ENCODE data around the gene HMGN3. TPM values are rescaled to one million over a fixed set of nuclear protein-coding genes. Genes with fewer than 3 reads are reported as not detected.

Gene HMGN3
- total RNA-seq, 2 experiments from 2014 or later = 97.5 to 105 TPM

DNA sequence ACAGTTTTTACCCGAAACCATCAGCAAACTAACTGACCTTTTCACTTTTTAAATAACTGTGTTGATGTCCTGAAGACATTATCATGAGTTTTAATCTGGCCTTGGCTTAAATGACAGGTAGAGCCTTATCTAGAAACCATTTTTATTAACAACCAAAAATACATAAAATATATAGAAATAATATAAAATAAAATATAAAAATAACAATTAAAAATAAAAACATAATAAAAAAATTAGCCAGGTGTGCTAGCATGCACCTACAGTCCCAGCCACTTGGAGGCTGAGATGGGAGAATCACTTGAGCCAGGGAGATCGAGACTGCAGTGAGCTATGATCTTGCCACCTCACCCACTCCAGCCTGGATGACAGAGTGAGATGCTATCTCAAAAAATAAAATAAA is 21.6 kb downstream of the HMGN3 start:
- no peak overlapping the region for H3K4me2 ChIP-seq (ENCODE audit: low read length)
- H3K4me1 ChIP-seq (ENCODE audit: insufficient read depth, low read length, poor library complexity, severe bottlenecking) = no peaks in the 10 kb centered on the region
- no peaks in the 10 kb centered on the region for H3K79me2 ChIP-seq (ENCODE audit: insufficient read depth, low read depth, low read length)
- intact Hi-C loops (cut with micrococcal nuclease; ENCODE audit: unreplicated experiment) = no loop called here
- H2AFZ ChIP-seq (ENCODE audit: low read length) = no peak overlapping the region
- no peaks in the 10 kb centered on the region for H4K20me1 ChIP-seq (ENCODE audit: insufficient read depth, low read length)
- no TSS peak for BruUV-seq (replicated peaks)
- TF ChIP-seq, protein P1, sequence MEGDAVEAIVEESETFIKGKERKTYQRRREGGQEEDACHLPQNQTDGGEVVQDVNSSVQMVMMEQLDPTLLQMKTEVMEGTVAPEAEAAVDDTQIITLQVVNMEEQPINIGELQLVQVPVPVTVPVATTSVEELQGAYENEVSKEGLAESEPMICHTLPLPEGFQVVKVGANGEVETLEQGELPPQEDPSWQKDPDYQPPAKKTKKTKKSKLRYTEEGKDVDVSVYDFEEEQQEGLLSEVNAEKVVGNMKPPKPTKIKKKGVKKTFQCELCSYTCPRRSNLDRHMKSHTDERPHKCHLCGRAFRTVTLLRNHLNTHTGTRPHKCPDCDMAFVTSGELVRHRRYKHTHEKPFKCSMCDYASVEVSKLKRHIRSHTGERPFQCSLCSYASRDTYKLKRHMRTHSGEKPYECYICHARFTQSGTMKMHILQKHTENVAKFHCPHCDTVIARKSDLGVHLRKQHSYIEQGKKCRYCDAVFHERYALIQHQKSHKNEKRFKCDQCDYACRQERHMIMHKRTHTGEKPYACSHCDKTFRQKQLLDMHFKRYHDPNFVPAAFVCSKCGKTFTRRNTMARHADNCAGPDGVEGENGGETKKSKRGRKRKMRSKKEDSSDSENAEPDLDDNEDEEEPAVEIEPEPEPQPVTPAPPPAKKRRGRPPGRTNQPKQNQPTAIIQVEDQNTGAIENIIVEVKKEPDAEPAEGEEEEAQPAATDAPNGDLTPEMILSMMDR (conservative IDR thresholded peaks at IDR 0.05; ENCODE audit: low read length) = no peak
- TF ChIP-seq EZH2phosphoT487 (IDR thresholded peaks at IDR 0.05; ENCODE audit: borderline replicate concordance, low read depth, low read length) = no peak
- no peaks in the 10 kb centered on the region for H3K9me2 ChIP-seq (ENCODE audit: insufficient read depth, low read length)
- ChIA-PET POLR2A (interaction anchor here (0.7 to 1.0 kb wide), 2 partner anchors 90 to 289 kb away, joined by 3 read pairs; no protein-coding TSS in a partner anchor), CTCF (ENCODE audit: unreplicated experiment) (no interaction called here)
- H3K9me3 ChIP-seq (ENCODE audit: low read length) = no peaks in the 10 kb centered on the region
- no peak overlapping the region for H3K4me3 ChIP-seq (ENCODE audit: low read depth, low read length, poor library complexity, severe bottlenecking)
- peaks cover 14% of the 10 kb centered on the region for H3K36me3 ChIP-seq (ENCODE audit: insufficient read depth, low read length)
- H3K27ac ChIP-seq (ENCODE audit: low read depth, low read length, poor library complexity, severe bottlenecking) = no peak overlapping the region
- DNase-seq (ENCODE audit: low spot score) = no peak

- Histone ChIP-seq H3K36me3 (ENCODE audit: insufficient read depth, low read length) (peaks cover 18% of the 10 kb centered on the region), H3K9me3 (ENCODE audit: low read length) (no peaks in the 10 kb centered on the region), H3K9me2 (ENCODE audit: insufficient read depth, low read length) (no peaks in the 10 kb centered on the region), H3K4me1 (ENCODE audit: insufficient read depth, low read length, poor library complexity, severe bottlenecking) (no peaks in the 10 kb centered on the region), H2AFZ (ENCODE audit: low read length) (no peak overlapping the region), H3K4me3 (ENCODE audit: low read depth, low read length, poor library complexity, severe bottlenecking) (no peak overlapping the region), H4K20me1 (ENCODE audit: insufficient read depth, low read length) (no peaks in the 10 kb centered on the region), H3K27ac (ENCODE audit: low read depth, low read length, poor library complexity, severe bottlenecking) (no peak overlapping the region), H3K4me2 (ENCODE audit: low read length) (no peak overlapping the region), H3K79me2 (ENCODE audit: insufficient read depth, low read depth, low read length) (no peaks in the 10 kb centered on the region)
- ChIA-PET CTCF (ENCODE audit: unreplicated experiment) (no interaction called here), POLR2A (interaction anchor here (0.6 to 0.8 kb wide), 2 partner anchors 69 to 130 kb away, joined by 3 read pairs; no protein-coding TSS in a partner anchor)
- no peak for DNase-seq (ENCODE audit: low spot score)
- intact Hi-C loops (cut with micrococcal nuclease; ENCODE audit: unreplicated experiment) = no loop called here
- TF ChIP-seq, protein P1 (conservative IDR thresholded peaks at IDR 0.05; ENCODE audit: low read length) = no peak
- TF ChIP-seq EZH2phosphoT487 (IDR thresholded peaks at IDR 0.05; ENCODE audit: borderline replicate concordance, low read depth, low read length) = no peak
- no TSS peak for BruUV-seq (replicated peaks)
Measured at GRCh38 chr6:79208816-79209215, 25.7 kb downstream of the HMGN3 start.

DNA sequence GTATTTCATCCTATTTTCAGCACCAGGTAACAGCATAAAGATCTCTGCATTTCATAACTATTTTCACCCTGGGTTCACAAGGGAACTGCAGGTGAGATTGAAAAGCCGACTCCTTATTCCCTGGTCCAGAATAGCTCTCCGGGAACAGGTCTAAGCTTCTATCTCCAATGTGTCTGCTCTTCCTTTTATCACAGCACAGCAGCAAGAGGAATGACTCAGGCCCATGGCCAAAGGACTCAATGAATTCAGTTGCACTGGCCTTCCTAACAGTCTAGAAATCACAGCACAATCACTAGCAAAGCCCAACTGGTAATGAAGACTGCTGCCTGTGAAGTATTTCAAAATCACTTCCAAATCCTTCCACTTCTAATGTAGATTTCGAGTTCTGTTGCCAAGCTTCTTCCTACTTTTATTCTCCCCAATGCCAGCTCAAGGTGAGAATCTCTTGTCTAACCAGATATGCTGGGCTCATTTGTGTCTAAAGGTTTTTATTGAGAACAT is 30.7 kb downstream of the HMGN3 start:
- POLR2A ChIA-PET = interaction anchor here (0.6 kb wide), 1 partner anchor 32 kb away, joined by 5 read pairs; no protein-coding TSS in a partner anchor

More for the DNA sequence above, 30.7 kb downstream of the HMGN3 start:
- DNase-seq (ENCODE audit: low spot score) = no peak
- H3K9me2 ChIP-seq (ENCODE audit: insufficient read depth, low read length) = no peaks in the 10 kb centered on the region
- H3K79me2 ChIP-seq (ENCODE audit: insufficient read depth, low read depth, low read length) = no peaks in the 10 kb centered on the region
- BruUV-seq (replicated peaks) = no TSS peak
- H4K20me1 ChIP-seq (ENCODE audit: insufficient read depth, low read length) = no peaks in the 10 kb centered on the region
- H3K4me1 ChIP-seq (ENCODE audit: insufficient read depth, low read length, poor library complexity, severe bottlenecking) = no peaks in the 10 kb centered on the region
- H3K9me3 ChIP-seq (ENCODE audit: low read length) = no peaks in the 10 kb centered on the region
- CTCF ChIA-PET (ENCODE audit: unreplicated experiment) = no interaction called here
- no peak overlapping the region for H2AFZ ChIP-seq (ENCODE audit: low read length)
- intact Hi-C loops (cut with micrococcal nuclease; ENCODE audit: unreplicated experiment) = no loop called here
- no peak overlapping the region for H3K4me2 ChIP-seq (ENCODE audit: low read length)
- TF ChIP-seq, protein P1 (conservative IDR thresholded peaks at IDR 0.05; ENCODE audit: low read length) = no peak
- TF ChIP-seq EZH2phosphoT487 (IDR thresholded peaks at IDR 0.05; ENCODE audit: borderline replicate concordance, low read depth, low read length) = no peak
- no peak overlapping the region for H3K27ac ChIP-seq (ENCODE audit: low read depth, low read length, poor library complexity, severe bottlenecking)
- peaks cover 11% of the 10 kb centered on the region for H3K36me3 ChIP-seq (ENCODE audit: insufficient read depth, low read length)
- no peak overlapping the region for H3K4me3 ChIP-seq (ENCODE audit: low read depth, low read length, poor library complexity, severe bottlenecking)

Data from OCI-LY7 (cell line).